DND-41 (cell line): ENCODE data around the gene GRIA4.

Experiments
- ATAC-seq: fragments of 200-7000 bp; cut with Tn5 transposase; 3 replicates; pipeline ENCODE4 v1.9.1; 2021; ENCODE audit warnings: low read depth; ENCODE audit not compliant: insufficient read depth
- DNase-seq: peaks from one replicate; pipeline ENCODE4 v3.0.0-alpha.2; 2020
- H2AFZ ChIP-seq: 2 replicates; pipeline ENCODE4 v1.6.0; 2012; ENCODE audit warnings: low read depth, low read length
- H3K27ac ChIP-seq: 2 replicates; pipeline ENCODE4 v1.5.1; 2012; ENCODE audit warnings: low read length, inconsistent platforms
- H3K27me3 ChIP-seq: fragments of 200-600 bp; sonication (generic); 2 replicates; pipeline ENCODE4 v1.6.0; 2012; ENCODE audit warnings: low read length, mild to moderate bottlenecking, inconsistent platforms; ENCODE audit not compliant: insufficient read depth, poor library complexity
- H3K36me3 ChIP-seq: 2 replicates; pipeline ENCODE4 v1.5.1; 2012; ENCODE audit warnings: low read length, inconsistent platforms; ENCODE audit not compliant: insufficient read depth
- H3K4me1 ChIP-seq: 2 replicates; pipeline ENCODE4 v1.5.1; 2012; ENCODE audit warnings: mild to moderate bottlenecking, low read length; ENCODE audit not compliant: insufficient read depth
- H3K4me2 ChIP-seq: 2 replicates; pipeline ENCODE4 v1.6.0; 2012; ENCODE audit warnings: mild to moderate bottlenecking, moderate library complexity, low read length, inconsistent platforms; ENCODE audit not compliant: insufficient read depth
- H3K4me3 ChIP-seq, 2 experiments: fragments of 200-600 bp in 1 of 2; shearing (Covaris generic) in 1 of 2; 2 replicates each; pipeline ENCODE4 v1.5.1; 2012 to 2016; ENCODE audit warnings: inconsistent platforms in 2 of 2, low read length in 2 of 2, mild to moderate bottlenecking in 2 of 2, low read depth in 1 of 2, moderate library complexity in 1 of 2
- H3K79me2 ChIP-seq: 2 replicates; pipeline ENCODE4 v1.6.0; 2012; ENCODE audit warnings: low read length, inconsistent platforms; ENCODE audit not compliant: insufficient read depth
- H3K9ac ChIP-seq: 2 replicates; pipeline ENCODE4 v1.6.0; 2012; ENCODE audit warnings: low read depth, mild to moderate bottlenecking, inconsistent platforms, low read length, moderate library complexity
- H3K9me3 ChIP-seq: 2 replicates; pipeline ENCODE4 v1.5.1; 2012; ENCODE audit warnings: low read length, moderate library complexity, mild to moderate bottlenecking, inconsistent platforms; ENCODE audit not compliant: insufficient read depth, severe bottlenecking
- H4K20me1 ChIP-seq: 2 replicates; pipeline ENCODE4 v1.6.0; 2012; ENCODE audit warnings: low read length; ENCODE audit not compliant: insufficient read depth
- EZH2 ChIP-seq: IDR thresholded peaks from 3 replicates; pipeline ENCODE4 v1.6.1; 2012; ENCODE audit warnings: borderline replicate concordance, low read depth, mild to moderate bottlenecking, moderate library complexity, low read length, inconsistent platforms; ENCODE audit not compliant: severe bottlenecking
- TF ChIP-seq, protein P1 (sequence below): IDR thresholded peaks from 2 replicates; pipeline ENCODE4 v1.5.1; 2012; ENCODE audit warnings: borderline replicate concordance, low read length, moderate library complexity, mild to moderate bottlenecking; ENCODE audit not compliant: poor library complexity, severe bottlenecking; ENCODE audit errors: extremely low read depth

Gene GRIA4

DNA sequence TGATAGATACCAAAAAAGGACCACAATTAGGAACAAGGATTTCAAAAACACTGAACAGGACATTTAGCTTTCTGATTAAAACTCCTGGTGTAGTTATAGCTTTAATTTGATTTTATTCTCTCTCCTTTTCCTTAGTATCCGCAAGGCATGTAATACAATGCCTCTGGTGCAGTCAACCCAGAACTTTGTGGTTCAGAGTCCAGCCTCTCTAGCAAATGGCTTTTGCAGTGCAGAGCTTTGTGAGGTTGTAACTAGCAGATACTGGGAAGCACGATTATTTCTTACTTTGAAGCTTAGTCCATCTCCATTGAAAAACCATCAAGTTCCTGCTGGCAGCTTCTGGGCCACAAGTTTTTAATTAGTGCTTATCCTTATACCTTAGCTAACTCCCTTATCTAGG, 79.8 kb downstream of the GRIA4 start:
- TF ChIP-seq, protein P1, sequence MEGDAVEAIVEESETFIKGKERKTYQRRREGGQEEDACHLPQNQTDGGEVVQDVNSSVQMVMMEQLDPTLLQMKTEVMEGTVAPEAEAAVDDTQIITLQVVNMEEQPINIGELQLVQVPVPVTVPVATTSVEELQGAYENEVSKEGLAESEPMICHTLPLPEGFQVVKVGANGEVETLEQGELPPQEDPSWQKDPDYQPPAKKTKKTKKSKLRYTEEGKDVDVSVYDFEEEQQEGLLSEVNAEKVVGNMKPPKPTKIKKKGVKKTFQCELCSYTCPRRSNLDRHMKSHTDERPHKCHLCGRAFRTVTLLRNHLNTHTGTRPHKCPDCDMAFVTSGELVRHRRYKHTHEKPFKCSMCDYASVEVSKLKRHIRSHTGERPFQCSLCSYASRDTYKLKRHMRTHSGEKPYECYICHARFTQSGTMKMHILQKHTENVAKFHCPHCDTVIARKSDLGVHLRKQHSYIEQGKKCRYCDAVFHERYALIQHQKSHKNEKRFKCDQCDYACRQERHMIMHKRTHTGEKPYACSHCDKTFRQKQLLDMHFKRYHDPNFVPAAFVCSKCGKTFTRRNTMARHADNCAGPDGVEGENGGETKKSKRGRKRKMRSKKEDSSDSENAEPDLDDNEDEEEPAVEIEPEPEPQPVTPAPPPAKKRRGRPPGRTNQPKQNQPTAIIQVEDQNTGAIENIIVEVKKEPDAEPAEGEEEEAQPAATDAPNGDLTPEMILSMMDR = no peak
- TF ChIP-seq EZH2 = no peak

DNA sequence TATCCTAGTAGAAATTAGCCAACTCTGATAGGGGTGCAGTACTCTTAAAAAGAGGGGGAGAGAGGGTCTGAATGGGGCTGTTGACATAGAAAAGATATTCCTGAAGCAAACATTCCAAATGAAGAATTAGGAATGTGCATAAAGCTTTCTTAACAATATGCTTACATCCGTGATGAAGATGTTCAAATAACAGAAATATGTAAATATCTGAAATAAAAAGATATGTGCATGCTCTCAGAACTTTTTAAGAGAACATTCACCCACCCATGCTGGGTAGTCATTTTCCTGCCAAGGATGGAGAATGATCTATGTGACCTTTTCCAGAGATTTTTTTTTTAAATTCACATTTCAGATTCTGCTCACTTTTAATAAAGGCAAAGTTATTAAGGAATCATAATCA, 80.6 kb downstream of the GRIA4 start:
- H3K27ac ChIP-seq = no peak overlapping the region
- ATAC-seq (no peak), DNase-seq (no peak)
- H3K4me3 ChIP-seq = no peak overlapping the region
- no peaks in the 10 kb centered on the region for H3K36me3 ChIP-seq
- no peak overlapping the region for H3K4me2 ChIP-seq
- H3K27me3 ChIP-seq = no peaks in the 10 kb centered on the region
- H3K9me3 ChIP-seq = no peaks in the 10 kb centered on the region
- H4K20me1 ChIP-seq = no peaks in the 10 kb centered on the region
- H3K4me1 ChIP-seq = no peaks in the 10 kb centered on the region
- no peak overlapping the region for H2AFZ ChIP-seq
- no peak overlapping the region for H3K9ac ChIP-seq
- H3K79me2 ChIP-seq = no peaks in the 10 kb centered on the region
- TF ChIP-seq, protein P1 = no peak
- no peak for TF ChIP-seq EZH2

More for the DNA sequence above, 79.8 kb downstream of the GRIA4 start:
- Histone ChIP-seq H3K4me2 (no peak overlapping the region), H4K20me1 (no peaks in the 10 kb centered on the region), H3K27ac (no peak overlapping the region), H3K27me3 (no peaks in the 10 kb centered on the region), H3K9me3 (no peaks in the 10 kb centered on the region), H2AFZ (no peak overlapping the region), H3K36me3 (no peaks in the 10 kb centered on the region), H3K4me3 (no peak overlapping the region), H3K79me2 (no peaks in the 10 kb centered on the region), H3K4me1 (no peaks in the 10 kb centered on the region), H3K9ac (no peak overlapping the region)
- DNase-seq = no peak
- ATAC-seq = no peak

DNA sequence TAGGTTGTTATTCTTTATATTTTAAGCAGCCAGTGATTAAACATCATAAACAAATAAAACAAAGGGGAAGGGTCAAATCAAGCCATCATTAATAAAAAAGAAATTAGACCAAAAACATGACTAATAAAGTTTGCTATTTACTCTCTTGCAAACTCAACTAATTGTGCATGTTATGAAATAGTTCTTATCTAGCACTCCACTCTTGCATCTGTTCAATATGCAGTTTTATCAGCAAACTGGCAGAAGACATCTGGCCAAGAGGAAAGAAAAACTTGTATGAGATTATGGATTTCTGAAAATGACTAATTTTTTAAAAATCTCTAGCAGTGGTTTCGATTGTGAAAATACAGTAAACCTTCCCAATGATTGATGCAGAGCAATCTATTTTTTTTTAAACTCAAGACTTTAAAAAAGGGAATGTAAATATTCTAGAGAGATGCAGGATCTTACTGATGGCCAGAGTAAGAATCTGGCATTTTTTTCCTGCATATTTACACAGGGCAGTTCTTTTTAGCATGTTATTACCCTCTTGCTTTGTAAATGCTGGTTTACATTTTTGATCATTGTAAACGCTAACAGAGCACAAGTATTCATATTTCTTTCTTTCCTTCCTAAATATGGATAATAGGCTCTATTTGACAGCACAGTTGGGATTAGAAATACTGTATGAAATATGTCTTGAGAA, 83.3 kb downstream of the GRIA4 start:
- H3K79me2 ChIP-seq = no peaks in the 10 kb centered on the region
- no peak overlapping the region for H3K27ac ChIP-seq
- no peaks in the 10 kb centered on the region for H3K27me3 ChIP-seq
- no peaks in the 10 kb centered on the region for H3K36me3 ChIP-seq
- no peak overlapping the region for H3K9ac ChIP-seq
- H3K4me3 ChIP-seq = no peak overlapping the region
- H4K20me1 ChIP-seq = no peaks in the 10 kb centered on the region
- ATAC-seq = no peak
- H2AFZ ChIP-seq = no peak overlapping the region
- H3K9me3 ChIP-seq = no peaks in the 10 kb centered on the region
- DNase-seq = no peak
- no peak for TF ChIP-seq EZH2
- TF ChIP-seq, protein P1 = no peak
- no peaks in the 10 kb centered on the region for H3K4me1 ChIP-seq
- H3K4me2 ChIP-seq = no peak overlapping the region

DNA sequence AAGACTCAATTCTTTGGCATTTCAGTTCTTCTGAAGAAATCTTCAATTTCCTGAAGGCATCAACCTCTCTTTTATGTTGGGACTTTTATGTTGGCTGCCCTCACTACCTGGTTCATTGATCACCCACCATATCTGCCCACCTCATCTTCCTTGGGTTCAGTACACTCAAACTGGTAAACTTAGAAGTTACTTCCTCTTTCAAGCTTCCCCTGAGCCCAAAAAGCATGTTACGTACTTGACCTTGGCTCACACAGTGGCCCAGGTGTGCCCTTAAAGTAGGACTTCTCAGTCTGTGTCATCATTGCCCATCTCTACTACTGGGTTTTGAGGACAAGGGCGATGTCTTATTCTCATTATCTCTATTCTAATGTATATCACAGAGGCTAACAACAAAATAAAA, 86.1 kb downstream of the GRIA4 start:
- no peak for DNase-seq
- no peaks in the 10 kb centered on the region for H4K20me1 ChIP-seq
- H3K79me2 ChIP-seq = no peaks in the 10 kb centered on the region
- H3K4me2 ChIP-seq = no peak overlapping the region
- H3K27me3 ChIP-seq = no peaks in the 10 kb centered on the region
- TF ChIP-seq EZH2 = no peak
- TF ChIP-seq, protein P1 = no peak
- no peaks in the 10 kb centered on the region for H3K4me1 ChIP-seq
- no peak for ATAC-seq
- no peaks in the 10 kb centered on the region for H3K9me3 ChIP-seq
- no peak overlapping the region for H3K9ac ChIP-seq
- H3K4me3 ChIP-seq = no peak overlapping the region
- no peaks in the 10 kb centered on the region for H3K36me3 ChIP-seq
- H3K27ac ChIP-seq = no peak overlapping the region
- H2AFZ ChIP-seq = no peak overlapping the region
